Testis (tissue), 3 donors: Measurements from ENCODE around the gene RPL36. TPM values are rescaled to one million over a fixed set of nuclear protein-coding genes. Genes with fewer than 3 reads are reported as not detected.

Source experiments
- DNase-seq: peaks from one replicate; pipeline ENCODE4 v3.0.0-alpha.2; 2019
- H3K27ac ChIP-seq, 2 donors: fragments of 200-600 bp; sonication (generic); one replicate each; pipeline ENCODE4 v1.5.1; 2019
- H3K27me3 ChIP-seq: fragments of 200-600 bp; sonication (generic); one replicate; pipeline ENCODE4 v1.5.1; 2019
- H3K36me3 ChIP-seq: fragments of 200-600 bp; sonication (generic); one replicate; pipeline ENCODE4 v1.5.1; 2017; ENCODE audit warnings: low read depth; ENCODE audit errors: missing control alignments
- H3K4me1 ChIP-seq: fragments of 200-600 bp; sonication (generic); one replicate; pipeline ENCODE4 v1.5.1; 2019
- H3K4me3 ChIP-seq, 2 donors: fragments of 200-600 bp; sonication (generic); one replicate each; pipeline ENCODE4 v1.5.1; 2017 to 2019
- H3K9me3 ChIP-seq: fragments of 200-600 bp; sonication (generic); one replicate; pipeline ENCODE4 v1.5.1; 2017
- POLR2A ChIP-seq: fragments of 450-650 bp; IDR thresholded peaks from one replicate; pipeline ENCODE4 v1.6.1; 2017; ENCODE audit warnings: antibody characterized with exemption, mild to moderate bottlenecking, moderate library complexity
- WGBS, 2 donors: methylation state at CpG; one replicate each; pipeline ENCODE4 v1.1.5; 2018; 5-methylcytosine and 5-hydroxymethylcytosine counted together
- intact Hi-C: fragments of 100-400 bp; cut with DNase I; formaldehyde crosslinking; loops from one replicate; pipeline ENCODE4 v1.15.1; 2023; ENCODE audit warnings: low total_unique reads
- polyA plus RNA-seq: library from polyadenylated mRNA; stranded (reverse); fragments of 350-450 nt; fragmentation: Illumina TruSeq; extraction: RNeasy Lipid Tissue Mini Kit (QIAGEN cat#74804); gene quantifications from one replicate; pipeline ENCODE4 v1.2.3, GENCODE V29; 2014; ENCODE audit warnings: low read depth, low replicate concordance; ENCODE audit not compliant: insufficient read depth
- total RNA-seq, 2 donors: library from RNA; depleted of rRNA; stranded (reverse); fragments of >200 nt; gene quantifications; one replicate each; pipeline ENCODE4 v1.2.3, GENCODE V29; 2016
- TF ChIP-seq, protein P1 (sequence below), 3 experiments: fragments of 450-650 bp in 2 of 3; fragments of 200-600 bp in 1 of 3; sonication (generic) in 1 of 3; IDR thresholded peaks; one replicate each; pipeline ENCODE4 v1.5.1; 2016 to 2019; ENCODE audit warnings: antibody characterized with exemption in 3 of 3, mild to moderate bottlenecking in 2 of 3, moderate library complexity in 1 of 3

Gene RPL36
- total and polyA plus RNA-seq, 3 donors from 2014 or later, result 331 to 531 (median 497) TPM

DNA sequence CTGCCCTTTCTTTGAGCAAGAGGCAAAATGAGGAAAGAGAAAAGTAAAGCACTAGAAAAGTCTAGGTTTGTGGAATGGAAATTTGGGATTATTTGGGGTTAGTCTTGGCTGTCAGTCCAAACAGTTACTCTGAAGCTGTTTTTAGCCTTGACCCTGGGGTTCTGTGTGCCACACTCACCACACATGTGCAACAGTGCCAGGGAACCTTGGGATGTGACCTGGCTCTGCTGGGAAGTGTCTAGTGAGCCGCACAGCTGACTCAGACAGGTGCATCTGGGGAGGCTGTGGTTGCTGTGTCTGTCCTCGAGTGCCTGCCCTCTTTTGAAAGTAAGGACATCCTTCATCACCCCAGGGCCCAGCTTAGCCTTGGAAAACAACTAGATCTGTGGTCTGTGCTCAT lies 25.6 kb upstream of the RPL36 start:
- no peak overlapping the region for H3K4me3 ChIP-seq
- no peaks in the 10 kb centered on the region for H3K4me1 ChIP-seq
- TF ChIP-seq, protein P1, sequence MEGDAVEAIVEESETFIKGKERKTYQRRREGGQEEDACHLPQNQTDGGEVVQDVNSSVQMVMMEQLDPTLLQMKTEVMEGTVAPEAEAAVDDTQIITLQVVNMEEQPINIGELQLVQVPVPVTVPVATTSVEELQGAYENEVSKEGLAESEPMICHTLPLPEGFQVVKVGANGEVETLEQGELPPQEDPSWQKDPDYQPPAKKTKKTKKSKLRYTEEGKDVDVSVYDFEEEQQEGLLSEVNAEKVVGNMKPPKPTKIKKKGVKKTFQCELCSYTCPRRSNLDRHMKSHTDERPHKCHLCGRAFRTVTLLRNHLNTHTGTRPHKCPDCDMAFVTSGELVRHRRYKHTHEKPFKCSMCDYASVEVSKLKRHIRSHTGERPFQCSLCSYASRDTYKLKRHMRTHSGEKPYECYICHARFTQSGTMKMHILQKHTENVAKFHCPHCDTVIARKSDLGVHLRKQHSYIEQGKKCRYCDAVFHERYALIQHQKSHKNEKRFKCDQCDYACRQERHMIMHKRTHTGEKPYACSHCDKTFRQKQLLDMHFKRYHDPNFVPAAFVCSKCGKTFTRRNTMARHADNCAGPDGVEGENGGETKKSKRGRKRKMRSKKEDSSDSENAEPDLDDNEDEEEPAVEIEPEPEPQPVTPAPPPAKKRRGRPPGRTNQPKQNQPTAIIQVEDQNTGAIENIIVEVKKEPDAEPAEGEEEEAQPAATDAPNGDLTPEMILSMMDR (IDR thresholded peaks at IDR 0.05), result no peak
- no peak for TF ChIP-seq POLR2A
- no peaks in the 10 kb centered on the region for H3K27me3 ChIP-seq
- no peak for DNase-seq
- intact Hi-C loops, result no loop called here
- no peaks in the 10 kb centered on the region for H3K9me3 ChIP-seq
- H3K36me3 ChIP-seq, result no peaks in the 10 kb centered on the region
- no peak overlapping the region for H3K27ac ChIP-seq
- 86 to 89% methylated on average over 1 to 2 of the region's 2 CpGs for WGBS, 2 donors

DNA sequence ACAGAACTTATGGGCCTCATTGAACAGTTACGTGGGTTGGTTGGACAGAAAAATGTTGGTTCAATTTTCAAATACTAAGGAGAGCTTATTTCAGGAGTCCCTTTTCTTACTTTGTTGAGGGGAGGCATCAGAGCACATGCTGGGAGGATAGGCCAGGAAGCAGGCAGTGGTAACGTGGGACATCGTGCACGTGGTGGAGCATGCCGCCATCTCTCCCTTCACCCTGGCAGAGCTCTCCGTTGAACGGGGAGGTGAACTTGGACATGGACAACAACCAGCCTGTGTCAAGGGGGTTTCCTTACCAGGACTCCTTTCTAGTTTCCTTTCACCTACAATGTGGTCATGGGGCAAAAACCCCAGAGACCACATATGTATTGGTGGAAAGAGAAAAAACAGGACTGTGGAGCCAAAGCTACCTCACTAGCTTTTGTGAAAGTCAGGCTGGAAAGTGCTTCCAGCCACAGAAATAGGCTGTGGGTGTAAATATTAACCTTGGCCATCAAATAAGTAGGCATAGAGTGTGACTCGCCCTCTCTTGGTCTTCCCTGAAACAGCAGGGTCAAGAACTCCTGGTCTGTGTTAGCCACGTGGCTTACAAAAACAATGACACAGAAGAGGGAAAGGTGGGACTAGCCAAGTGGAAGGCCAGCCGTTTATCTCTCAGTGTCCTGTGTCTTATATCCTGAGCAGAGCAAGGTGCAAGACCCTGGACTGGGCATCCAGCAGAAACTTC lies 24.1 kb upstream of the RPL36 start:
- H3K4me3 ChIP-seq, result no peak overlapping the region
- no peaks in the 10 kb centered on the region for H3K4me1 ChIP-seq
- H3K27me3 ChIP-seq, result no peaks in the 10 kb centered on the region
- intact Hi-C loops, result no loop called here
- TF ChIP-seq POLR2A, result no peak
- TF ChIP-seq, protein P1 (IDR thresholded peaks at IDR 0.05), result no peak
- WGBS, 2 donors, result 69 to 74% methylated on average over 10 of the region's 10 CpGs
- no peak for DNase-seq
- H3K36me3 ChIP-seq, result no peaks in the 10 kb centered on the region
- H3K9me3 ChIP-seq, result no peaks in the 10 kb centered on the region
- H3K27ac ChIP-seq, result no peak overlapping the region

DNA sequence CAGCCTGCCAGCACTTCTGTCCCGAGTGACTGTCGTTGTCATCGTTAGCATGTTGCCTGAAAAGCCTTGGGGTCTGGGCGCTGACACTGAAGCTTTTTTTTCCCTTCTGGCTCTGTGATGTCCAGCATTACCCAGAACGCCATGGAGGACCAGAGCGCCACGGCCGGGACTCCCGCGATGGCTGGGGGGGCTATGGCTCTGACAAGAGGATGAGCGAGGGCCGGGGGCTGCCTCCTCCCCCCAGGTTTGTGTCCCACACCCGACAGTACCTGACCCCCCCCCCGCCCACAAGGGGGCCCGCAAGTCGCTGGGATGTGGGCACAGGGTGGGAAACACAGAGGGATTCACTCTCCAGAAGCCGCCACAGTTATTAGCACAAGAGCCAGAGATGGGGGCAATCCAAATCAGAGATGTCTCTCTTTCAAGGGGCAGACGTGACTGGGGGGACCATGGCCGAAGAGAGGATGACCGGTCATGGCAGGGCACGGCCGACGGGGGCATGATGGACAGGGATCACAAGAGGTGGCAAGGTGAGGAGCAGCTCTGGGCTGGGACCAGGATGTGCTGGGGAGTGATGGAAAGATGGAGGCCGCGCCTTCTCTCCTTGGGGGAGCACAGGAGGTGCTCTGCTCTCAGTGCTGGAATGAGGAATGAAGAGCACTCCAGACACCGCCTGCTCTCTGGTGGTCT lies 23.0 kb upstream of the RPL36 start:
- Histone ChIP-seq H3K36me3 (no peaks in the 10 kb centered on the region), H3K4me3 (no peak overlapping the region), H3K9me3 (no peaks in the 10 kb centered on the region), H3K4me1 (no peaks in the 10 kb centered on the region), H3K27me3 (no peaks in the 10 kb centered on the region), H3K27ac (no peak overlapping the region)
- WGBS, 2 donors, result 88 to 92% methylated on average over 20 to 26 of the region's 26 CpGs
- intact Hi-C loops, result no loop called here
- no peak for DNase-seq
- no peak for TF ChIP-seq POLR2A
- TF ChIP-seq, protein P1 (IDR thresholded peaks at IDR 0.05), result no peak

DNA sequence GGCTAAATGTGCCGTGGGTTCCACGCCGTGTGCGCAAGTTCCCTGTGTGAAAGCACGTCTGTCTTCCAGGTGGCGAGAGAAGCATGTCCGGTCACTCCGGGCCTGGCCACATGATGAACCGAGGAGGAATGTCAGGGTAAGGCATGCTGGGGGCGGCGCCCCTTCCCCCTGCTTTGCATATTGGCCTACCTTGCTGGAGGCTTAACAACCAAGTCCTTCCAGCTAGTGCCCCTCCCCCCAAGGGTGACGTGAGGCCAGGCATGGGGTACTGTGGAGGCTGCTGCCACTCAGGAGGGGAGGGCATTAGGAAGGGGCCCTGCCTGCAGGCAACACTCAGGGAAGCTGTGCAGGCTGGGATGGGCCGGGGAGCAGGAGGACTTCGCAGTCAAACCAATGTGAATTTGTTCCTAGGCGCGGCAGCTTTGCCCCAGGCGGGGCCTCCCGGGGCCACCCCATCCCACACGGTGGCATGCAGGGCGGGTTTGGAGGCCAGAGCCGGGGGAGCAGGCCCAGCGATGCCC lies 22.3 kb upstream of the RPL36 start:
- TF ChIP-seq POLR2A, result no peak
- TF ChIP-seq, protein P1 (IDR thresholded peaks at IDR 0.05), result no peak
- no peak overlapping the region for H3K27ac ChIP-seq
- H3K4me1 ChIP-seq, result no peaks in the 10 kb centered on the region
- H3K27me3 ChIP-seq, result no peaks in the 10 kb centered on the region
- H3K9me3 ChIP-seq, result no peaks in the 10 kb centered on the region
- H3K4me3 ChIP-seq, result no peak overlapping the region
- no peaks in the 10 kb centered on the region for H3K36me3 ChIP-seq
- 85 to 87% methylated on average over 13 to 22 of the region's 22 CpGs for WGBS, 2 donors
- no peak for DNase-seq
- intact Hi-C loops, result no loop called here
